ENCODE measurements around the gene MAP3K13. TPM values are rescaled to one million over a fixed set of nuclear protein-coding genes. Genes with fewer than 3 reads are reported as not detected.

The MAP3K13 gene
- total RNA-seq, 2 donors from 2014 or later, result 9.4 to 12.6 TPM

DNA sequence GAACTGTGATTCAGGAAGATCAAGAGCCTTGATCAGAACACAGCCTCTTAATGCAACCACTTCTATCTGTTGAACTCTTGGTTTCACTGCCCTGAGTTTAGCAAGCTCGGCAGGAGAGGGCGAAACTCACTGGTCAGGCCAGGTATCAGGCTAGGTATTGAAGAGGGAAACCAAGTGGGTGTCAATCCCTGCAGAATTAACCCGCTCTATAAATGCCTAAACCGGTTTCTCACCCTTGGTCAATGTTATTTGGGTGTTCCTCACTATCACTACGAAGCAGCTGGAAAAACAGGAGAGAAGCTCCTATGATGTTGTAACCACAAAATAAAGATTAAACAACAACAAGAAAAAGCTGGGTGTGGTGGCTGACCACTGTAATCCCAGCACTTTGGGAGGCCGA, 165.6 kb downstream of the MAP3K13 start:
- H3K36me3 ChIP-seq, result no peaks in the 10 kb centered on the region
- H3K4me1 ChIP-seq, result no peaks in the 10 kb centered on the region
- H3K4me3 ChIP-seq, result no peak overlapping the region
- H3K9me3 ChIP-seq, result no peaks in the 10 kb centered on the region
- TF ChIP-seq, protein P1, sequence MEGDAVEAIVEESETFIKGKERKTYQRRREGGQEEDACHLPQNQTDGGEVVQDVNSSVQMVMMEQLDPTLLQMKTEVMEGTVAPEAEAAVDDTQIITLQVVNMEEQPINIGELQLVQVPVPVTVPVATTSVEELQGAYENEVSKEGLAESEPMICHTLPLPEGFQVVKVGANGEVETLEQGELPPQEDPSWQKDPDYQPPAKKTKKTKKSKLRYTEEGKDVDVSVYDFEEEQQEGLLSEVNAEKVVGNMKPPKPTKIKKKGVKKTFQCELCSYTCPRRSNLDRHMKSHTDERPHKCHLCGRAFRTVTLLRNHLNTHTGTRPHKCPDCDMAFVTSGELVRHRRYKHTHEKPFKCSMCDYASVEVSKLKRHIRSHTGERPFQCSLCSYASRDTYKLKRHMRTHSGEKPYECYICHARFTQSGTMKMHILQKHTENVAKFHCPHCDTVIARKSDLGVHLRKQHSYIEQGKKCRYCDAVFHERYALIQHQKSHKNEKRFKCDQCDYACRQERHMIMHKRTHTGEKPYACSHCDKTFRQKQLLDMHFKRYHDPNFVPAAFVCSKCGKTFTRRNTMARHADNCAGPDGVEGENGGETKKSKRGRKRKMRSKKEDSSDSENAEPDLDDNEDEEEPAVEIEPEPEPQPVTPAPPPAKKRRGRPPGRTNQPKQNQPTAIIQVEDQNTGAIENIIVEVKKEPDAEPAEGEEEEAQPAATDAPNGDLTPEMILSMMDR (IDR thresholded peaks at IDR 0.05), result no peak
- DNase-seq (ENCODE audit: low spot score), result no peak
- H3K27ac ChIP-seq, result no peak overlapping the region
- H3K27me3 ChIP-seq, result no peaks in the 10 kb centered on the region

DNA sequence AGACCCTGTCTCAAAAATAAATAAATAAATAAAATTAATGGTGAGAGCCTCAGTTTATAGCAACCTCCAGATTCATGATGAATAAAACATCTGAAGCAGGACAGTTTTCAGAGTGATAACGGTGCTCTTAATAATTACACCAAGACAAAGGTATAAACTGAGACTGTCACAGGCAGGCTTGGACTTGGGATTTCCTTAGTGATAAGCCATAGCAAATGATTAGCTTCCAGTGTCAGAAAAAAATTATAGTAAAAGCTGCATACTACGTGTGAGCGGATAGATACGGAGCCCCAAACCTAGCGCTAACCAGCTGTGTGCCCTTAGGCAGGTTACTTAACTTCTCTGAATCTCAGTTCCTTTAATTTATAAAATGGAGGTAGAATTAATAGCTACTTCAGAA, 167.9 kb downstream of the MAP3K13 start:
- H3K4me1 ChIP-seq, result no peaks in the 10 kb centered on the region
- H3K9me3 ChIP-seq, result no peaks in the 10 kb centered on the region
- TF ChIP-seq, protein P1 (IDR thresholded peaks at IDR 0.05), result no peak
- no peak for DNase-seq (ENCODE audit: low spot score)
- no peaks in the 10 kb centered on the region for H3K27me3 ChIP-seq
- H3K4me3 ChIP-seq, result no peak overlapping the region
- no peak overlapping the region for H3K27ac ChIP-seq
- H3K36me3 ChIP-seq, result no peaks in the 10 kb centered on the region

DNA sequence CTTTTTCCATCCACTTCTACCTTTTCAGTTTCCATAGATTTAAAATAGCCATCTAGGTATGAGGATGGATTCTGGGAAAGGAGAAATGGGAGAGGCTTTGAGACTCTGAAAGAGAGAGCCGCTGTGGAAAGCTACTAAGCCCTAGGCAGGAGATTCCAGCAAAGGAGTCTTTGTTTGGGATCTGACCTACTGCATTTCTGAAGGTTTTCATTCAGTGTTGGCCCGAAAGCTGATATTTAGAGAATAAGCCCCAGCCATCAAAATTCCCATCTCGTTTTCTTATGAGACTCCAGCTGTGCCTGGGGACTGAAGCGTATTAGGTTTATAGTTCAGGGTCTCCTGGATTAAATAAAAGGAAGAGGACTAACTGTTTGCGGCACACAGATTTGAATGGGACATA, 170.0 kb downstream of the MAP3K13 start:
- Histone ChIP-seq H3K4me1 (no peaks in the 10 kb centered on the region), H3K36me3 (no peaks in the 10 kb centered on the region), H3K27ac (no peak overlapping the region), H3K27me3 (no peaks in the 10 kb centered on the region), H3K9me3 (no peaks in the 10 kb centered on the region), H3K4me3 (no peak overlapping the region)
- no peak for DNase-seq (ENCODE audit: low spot score)
- TF ChIP-seq, protein P1 (IDR thresholded peaks at IDR 0.05), result no peak

DNA sequence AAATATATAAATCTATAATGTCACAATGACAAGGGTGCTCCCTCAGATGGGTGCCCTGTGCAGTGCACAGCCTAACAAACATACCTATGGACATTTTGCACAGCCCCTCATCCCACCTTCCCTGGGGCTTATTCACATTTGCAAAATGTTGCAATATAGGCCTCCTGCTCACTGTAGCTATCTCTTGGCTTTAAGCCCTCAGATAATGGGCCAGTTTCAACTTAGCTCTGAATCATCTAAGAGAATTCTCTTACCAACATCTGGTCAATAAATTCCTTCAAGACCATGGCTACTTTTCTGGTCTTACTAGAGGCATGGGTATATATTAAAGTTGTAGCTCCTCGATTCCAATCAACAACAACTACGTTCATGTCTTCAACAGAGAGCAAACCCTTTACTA, 171.6 kb downstream of the MAP3K13 start:
- Histone ChIP-seq H3K27ac (no peak overlapping the region), H3K9me3 (no peaks in the 10 kb centered on the region), H3K4me3 (no peak overlapping the region), H3K27me3 (no peaks in the 10 kb centered on the region), H3K36me3 (no peaks in the 10 kb centered on the region), H3K4me1 (no peaks in the 10 kb centered on the region)
- no peak for DNase-seq (ENCODE audit: low spot score)
- TF ChIP-seq, protein P1 (IDR thresholded peaks at IDR 0.05), result no peak

DNA sequence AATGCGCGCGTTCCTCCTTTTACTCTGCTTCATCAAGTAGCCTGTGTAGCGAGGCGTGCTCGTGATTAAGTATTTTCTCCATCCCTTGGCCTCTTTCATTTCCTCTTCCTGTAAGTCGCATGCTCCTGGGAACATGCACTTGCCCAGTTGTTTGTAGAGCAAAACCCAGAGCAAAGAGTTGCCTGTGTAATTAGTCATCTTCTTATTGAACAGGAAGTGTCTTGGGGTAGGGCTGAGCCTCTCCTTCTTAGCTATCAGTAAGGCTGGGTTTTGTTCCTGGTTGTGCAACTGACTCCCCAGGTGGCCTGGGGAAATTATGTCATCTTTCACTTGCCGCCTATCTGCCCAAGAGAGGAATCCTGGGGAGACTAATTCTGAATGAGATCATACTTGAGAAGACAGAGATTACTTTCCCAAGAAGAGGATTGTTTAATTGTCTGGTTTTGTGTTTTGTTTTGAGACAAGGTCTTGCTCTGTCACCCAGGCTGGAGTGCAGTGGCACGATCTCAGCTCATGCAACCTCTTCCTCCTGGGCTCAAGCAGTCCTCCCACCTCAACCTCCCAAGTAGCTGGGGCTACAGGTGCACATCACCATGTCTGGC, 174.5 kb downstream of the MAP3K13 start:
- H3K27ac ChIP-seq, result peak overlapping the region in 1 of 2 donors; percentile 47
- no peaks in the 10 kb centered on the region for H3K36me3 ChIP-seq
- TF ChIP-seq, protein P1 (IDR thresholded peaks at IDR 0.05), result no peak
- H3K27me3 ChIP-seq, result no peaks in the 10 kb centered on the region
- DNase-seq (ENCODE audit: low spot score), result peak; percentile 82
- no peaks in the 10 kb centered on the region for H3K4me1 ChIP-seq
- no peaks in the 10 kb centered on the region for H3K9me3 ChIP-seq
- no peak overlapping the region for H3K4me3 ChIP-seq

Other genes with a start within 250 kb of the MAP3K13 start
- gene C3orf70, start 210.1 kb upstream of the MAP3K13 start, total RNA-seq, result 1 to 10 TPM; 2.6 to 3.4 TPM
- gene EHHADH, start 109.1 kb upstream of the MAP3K13 start, total RNA-seq, result 10 to 100 TPM in 1 of 2 donors, 1 to 10 TPM in 1; 3.6 to 24.3 TPM
- 10 to 100 TPM; 10.2 to 10.9 TPM for gene TMEM41A, start 135.9 kb downstream of the MAP3K13 start, total RNA-seq
- gene LIPH, start 189.5 kb downstream of the MAP3K13 start, total RNA-seq, result under 1 TPM; 0.41 to 0.47 TPM
- 10 to 100 TPM; 10.8 to 17.8 TPM for gene SENP2, start 223.2 kb downstream of the MAP3K13 start, total RNA-seq

Data from right atrium auricular region (tissue), 2 donors.